Calu3 (cell line): ENCODE data around the gene TOR1B. TPM values are rescaled to one million over a fixed set of nuclear protein-coding genes. Genes with fewer than 3 reads are reported as not detected.

Experiments used
- BruUV-seq: library from RNA; stranded (reverse); fragments of 400-500 nt; replicated peaks from 2 replicates; lab custom pipeline; 2021; lab: Mats Ljungman, UMichigan
- CTCF ChIA-PET: fragments of 300-600 bp; sonication (Branson Sonifier 250); formaldehyde crosslinking; loops from one replicate; lab custom pipeline; 2022; ENCODE audit warnings: antibody characterized with exemption; lab: Charles Lee
- DNase-seq: peaks from one replicate; pipeline ENCODE4 v3.0.0; 2022
- H3K27ac Mint-ChIP-seq: one replicate; pipeline ENCODE4 v1.8.0; 2022; ENCODE audit warnings: mixed read lengths; ENCODE audit not compliant: unreplicated experiment
- H3K27me3 Mint-ChIP-seq: one replicate; pipeline ENCODE4 v1.8.0; 2022; ENCODE audit warnings: mixed read lengths; ENCODE audit not compliant: unreplicated experiment
- H3K36me3 Mint-ChIP-seq: one replicate; pipeline ENCODE4 v1.8.0; 2022; ENCODE audit warnings: mild to moderate bottlenecking, moderate library complexity, mixed read lengths; ENCODE audit not compliant: insufficient read depth, unreplicated experiment
- H3K4me1 Mint-ChIP-seq: one replicate; pipeline ENCODE4 v1.8.0; 2022; ENCODE audit warnings: mild to moderate bottlenecking, low read depth, mixed read lengths; ENCODE audit not compliant: unreplicated experiment
- H3K4me3 Mint-ChIP-seq: one replicate; pipeline ENCODE4 v1.8.0; 2022; ENCODE audit warnings: mild to moderate bottlenecking, low read depth, moderate library complexity, mixed read lengths; ENCODE audit not compliant: unreplicated experiment
- H3K9me3 Mint-ChIP-seq: one replicate; pipeline ENCODE4 v1.8.0; 2022; ENCODE audit warnings: low read depth, mixed read lengths; ENCODE audit not compliant: unreplicated experiment
- CTCF ChIP-seq: fragments of 200-600 bp; IDR thresholded peaks from one replicate; pipeline ENCODE4 v1.8.0; 2022; ENCODE audit warnings: antibody characterized with exemption; ENCODE audit not compliant: unreplicated experiment
- intact Hi-C: fragments of 100-400 bp; cut with micrococcal nuclease; formaldehyde crosslinking; loops from one replicate; pipeline ENCODE4 v1.10.0; 2022; ENCODE audit not compliant: unreplicated experiment
- total RNA-seq: library from RNA; stranded (reverse); gene quantifications from 2 replicates; pipeline ENCODE4 v1.2.3, GENCODE V29; 2022

TOR1B gene
- total RNA-seq, 1 experiment from 2014 or later = 20.9 TPM

GRCh38 chr9:129845373-129845772 lies 42.4 kb downstream of the TOR1B start:
- CTCF ChIA-PET = interaction anchor here (0.5 kb wide), 1 partner anchor 27 kb away, joined by 4 read pairs; no protein-coding TSS in a partner anchor
- no TSS peak for BruUV-seq
- intact Hi-C loops = no loop called here
- Mint-ChIP-seq H3K4me3 (no peak overlapping the region), H3K4me1 (no peaks in the 10 kb centered on the region), H3K36me3 (no peaks in the 10 kb centered on the region), H3K9me3 (no peaks in the 10 kb centered on the region), H3K27me3 (no peaks in the 10 kb centered on the region), H3K27ac (no peak overlapping the region)
- no peak for TF ChIP-seq CTCF
- no peak for DNase-seq

GRCh38 chr9:129848712-129849441 lies 45.9 kb downstream of the TOR1B start:
- BruUV-seq = no TSS peak
- Mint-ChIP-seq H3K9me3 (no peaks in the 10 kb centered on the region), H3K36me3 (no peaks in the 10 kb centered on the region), H3K4me3 (no peak overlapping the region), H3K27me3 (no peaks in the 10 kb centered on the region), H3K27ac (no peak overlapping the region), H3K4me1 (no peaks in the 10 kb centered on the region)
- intact Hi-C loops = no loop called here
- no peak for DNase-seq
- TF ChIP-seq CTCF = no peak
- CTCF ChIA-PET = no interaction called here

- H3K4me1 Mint-ChIP-seq = no peaks in the 10 kb centered on the region
- no peak for TF ChIP-seq CTCF
- no peak for DNase-seq
- no TSS peak for BruUV-seq
- H3K27me3 Mint-ChIP-seq = no peaks in the 10 kb centered on the region
- CTCF ChIA-PET = no interaction called here
- H3K9me3 Mint-ChIP-seq = no peaks in the 10 kb centered on the region
- intact Hi-C loops = no loop called here
- no peaks in the 10 kb centered on the region for H3K36me3 Mint-ChIP-seq
- no peak overlapping the region for H3K4me3 Mint-ChIP-seq
- no peak overlapping the region for H3K27ac Mint-ChIP-seq
These were observed 46.9 kb downstream of the TOR1B start for GRCh38 chr9:129849901-129850300.

- Mint-ChIP-seq H3K27me3 (no peaks in the 10 kb centered on the region), H3K36me3 (no peaks in the 10 kb centered on the region), H3K4me1 (no peaks in the 10 kb centered on the region), H3K27ac (no peak overlapping the region), H3K4me3 (no peak overlapping the region), H3K9me3 (no peaks in the 10 kb centered on the region)
- BruUV-seq = no TSS peak
- TF ChIP-seq CTCF = no peak
- intact Hi-C loops = no loop called here
- no peak for DNase-seq
- CTCF ChIA-PET = interaction anchor here (0.7 kb wide), 1 partner anchor 747 kb away, joined by 3 read pairs; no protein-coding TSS in a partner anchor
These were observed 48.0 kb downstream of the TOR1B start for GRCh38 chr9:129850821-129851550.
